HG02763 (cell line): ENCODE data around the gene SPAG8.

Experiments
- ATAC-seq: cut with Tn5 transposase; IDR thresholded peaks from one replicate; pipeline ENCODE4 v1.9.1; 2021; ENCODE audit warnings: mild to moderate bottlenecking, moderate library complexity; ENCODE audit not compliant: unreplicated experiment

Gene SPAG8

GRCh38 chr9:35781066-35781465 is 31.0 kb downstream of the SPAG8 start:
- ATAC-seq: no peak

- no peak for ATAC-seq
Observed at GRCh38 chr9:35778496-35778895, 33.6 kb downstream of the SPAG8 start.

GRCh38 chr9:35776018-35776417 is 36.0 kb downstream of the SPAG8 start:
- no peak for ATAC-seq

GRCh38 chr9:35774907-35775635 is 37.0 kb downstream of the SPAG8 start:
- no peak for ATAC-seq

GRCh38 chr9:35771943-35772342 is 40.1 kb downstream of the SPAG8 start:
- ATAC-seq: no peak

- ATAC-seq: no peak
Observed at GRCh38 chr9:35771534-35771933, 40.5 kb downstream of the SPAG8 start.

GRCh38 chr9:35771075-35771433 is 41.0 kb downstream of the SPAG8 start:
- ATAC-seq: no peak

- no peak for ATAC-seq
Observed at GRCh38 chr9:35769763-35770162, 42.3 kb downstream of the SPAG8 start.

- ATAC-seq: no peak
Observed at GRCh38 chr9:35767458-35767857, 44.6 kb downstream of the SPAG8 start.

- no peak for ATAC-seq
Observed at GRCh38 chr9:35766997-35767396, 45.1 kb downstream of the SPAG8 start.

- no peak for ATAC-seq
Observed at GRCh38 chr9:35763803-35764202, 48.3 kb downstream of the SPAG8 start.

- no peak for ATAC-seq
Observed at GRCh38 chr9:35763181-35763580, 48.9 kb downstream of the SPAG8 start.

- no peak for ATAC-seq
Observed at GRCh38 chr9:35760651-35761050, 51.4 kb downstream of the SPAG8 start.

- ATAC-seq: no peak
Observed at GRCh38 chr9:35759795-35760194, 52.3 kb downstream of the SPAG8 start.
